GM13977 (cell line): ENCODE results near the gene FMC1.

Experiments used
- DNase-seq: peaks from one replicate; pipeline ENCODE4 v3.0.0; 2012; ENCODE audit warnings: low spot score
- CTCF ChIP-seq: IDR thresholded peaks from 2 replicates; pipeline ENCODE4 v1.5.1; 2012; ENCODE audit warnings: mild to moderate bottlenecking, control low read depth; ENCODE audit not compliant: insufficient read depth; ENCODE audit errors: extremely low read depth, missing control alignments
- in situ Hi-C: fragments of 300-500 bp; cut with MboI; formaldehyde crosslinking; loops from one replicate; pipeline ENCODE4 v1.12.0; 2022; ENCODE audit warnings: low sequenced_read_pairs, low pct_unique_long_range_greater_than_20kb, mixed read lengths, inconsistent platforms; ENCODE audit not compliant: unreplicated experiment

The FMC1 gene

GRCh38 chr7:139389091-139389490, 48.0 kb downstream of the FMC1 start:
- DNase-seq: no peak
- TF ChIP-seq CTCF: no peak
- in situ Hi-C loops: no loop called here

GRCh38 chr7:139389774-139390173, 48.6 kb downstream of the FMC1 start:
- no peak for TF ChIP-seq CTCF
- in situ Hi-C loops: no loop called here
- DNase-seq: no peak

GRCh38 chr7:139393621-139394211, 52.6 kb downstream of the FMC1 start:
- TF ChIP-seq CTCF: no peak
- in situ Hi-C loops: no loop called here
- no peak for DNase-seq

- in situ Hi-C loops: no loop called here
- TF ChIP-seq CTCF: no peak
- no peak for DNase-seq
Measured at GRCh38 chr7:139394540-139394939, 53.4 kb downstream of the FMC1 start.
